GM10266 (cell line): ENCODE measurements around the gene VTI1B.
"Not testable (repeated sequence)": the region's sequence is repeated elsewhere in the genome, so short reads cannot be mapped to it uniquely, and the experiment has no call there.

Experiments used
- DNase-seq: peaks from one replicate; pipeline ENCODE4 v3.0.0; 2012; ENCODE audit errors: extremely low spot score
- TF ChIP-seq, protein P1 (sequence below): IDR thresholded peaks from 2 replicates; pipeline ENCODE4 v1.5.1; 2012; ENCODE audit warnings: mild to moderate bottlenecking, low read depth; ENCODE audit not compliant: control insufficient read depth, insufficient read depth; ENCODE audit errors: missing control alignments

Gene VTI1B

DNA sequence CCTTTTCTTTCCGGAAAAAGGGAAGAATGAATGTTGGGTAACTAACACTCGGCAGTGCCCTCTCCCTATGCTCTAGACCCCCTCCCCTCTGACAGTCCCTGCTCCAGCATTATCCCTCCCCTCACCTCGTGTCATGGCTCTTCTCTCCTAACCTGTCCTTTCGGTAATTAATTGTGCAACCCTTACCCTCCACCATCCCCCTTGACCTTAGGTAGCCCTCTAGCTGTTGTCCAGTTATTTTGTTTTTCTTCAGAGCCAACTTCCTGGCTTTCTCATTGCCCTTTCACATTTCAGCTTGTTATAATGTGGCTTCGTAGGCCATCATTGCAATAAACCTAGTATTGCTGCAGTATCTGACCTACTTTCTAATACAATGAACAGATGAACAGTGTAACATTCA is 43.5 kb downstream of the VTI1B start:
- TF ChIP-seq, protein P1, sequence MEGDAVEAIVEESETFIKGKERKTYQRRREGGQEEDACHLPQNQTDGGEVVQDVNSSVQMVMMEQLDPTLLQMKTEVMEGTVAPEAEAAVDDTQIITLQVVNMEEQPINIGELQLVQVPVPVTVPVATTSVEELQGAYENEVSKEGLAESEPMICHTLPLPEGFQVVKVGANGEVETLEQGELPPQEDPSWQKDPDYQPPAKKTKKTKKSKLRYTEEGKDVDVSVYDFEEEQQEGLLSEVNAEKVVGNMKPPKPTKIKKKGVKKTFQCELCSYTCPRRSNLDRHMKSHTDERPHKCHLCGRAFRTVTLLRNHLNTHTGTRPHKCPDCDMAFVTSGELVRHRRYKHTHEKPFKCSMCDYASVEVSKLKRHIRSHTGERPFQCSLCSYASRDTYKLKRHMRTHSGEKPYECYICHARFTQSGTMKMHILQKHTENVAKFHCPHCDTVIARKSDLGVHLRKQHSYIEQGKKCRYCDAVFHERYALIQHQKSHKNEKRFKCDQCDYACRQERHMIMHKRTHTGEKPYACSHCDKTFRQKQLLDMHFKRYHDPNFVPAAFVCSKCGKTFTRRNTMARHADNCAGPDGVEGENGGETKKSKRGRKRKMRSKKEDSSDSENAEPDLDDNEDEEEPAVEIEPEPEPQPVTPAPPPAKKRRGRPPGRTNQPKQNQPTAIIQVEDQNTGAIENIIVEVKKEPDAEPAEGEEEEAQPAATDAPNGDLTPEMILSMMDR = no peak
- no peak for DNase-seq

DNA sequence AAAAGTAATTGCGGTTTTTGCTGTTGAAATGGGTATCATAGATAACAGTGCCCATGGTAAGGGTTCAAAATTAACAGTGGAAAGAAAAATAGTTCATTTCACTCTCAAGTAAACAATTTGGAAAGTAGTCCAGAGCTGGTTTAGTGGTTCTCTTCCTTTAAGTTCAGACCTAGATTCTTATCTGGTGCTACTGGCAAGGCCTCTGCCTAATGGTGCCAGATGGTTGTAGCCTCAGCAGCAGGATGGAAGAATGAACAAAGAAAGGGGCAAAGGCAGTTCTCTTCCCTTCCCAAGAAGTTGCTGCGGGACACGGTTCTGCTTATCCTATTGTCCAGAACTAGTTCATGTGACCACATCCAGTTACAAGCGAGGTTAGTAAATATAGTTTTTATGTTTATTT is 44.2 kb downstream of the VTI1B start:
- no peak for DNase-seq
- TF ChIP-seq, protein P1 = no peak

DNA sequence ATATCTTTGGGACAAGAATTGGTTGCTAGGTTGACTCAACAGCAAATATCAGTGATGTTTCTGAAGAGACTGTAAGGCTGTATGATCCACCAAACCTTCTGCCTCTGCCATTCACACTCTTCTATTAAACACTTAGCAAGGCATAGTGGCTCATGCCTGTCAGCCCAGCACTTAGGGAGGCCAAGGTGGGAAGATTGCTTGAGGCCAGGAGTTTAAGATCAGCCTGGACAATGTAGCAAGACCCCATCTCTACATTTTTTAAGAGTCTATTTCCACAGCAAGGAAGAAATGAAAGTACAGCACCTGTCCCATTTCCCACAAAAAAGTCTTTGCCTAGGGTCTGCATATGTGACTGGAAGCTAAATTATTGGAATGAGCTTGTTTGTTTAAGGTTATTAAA is 46.9 kb downstream of the VTI1B start:
- DNase-seq = no peak
- TF ChIP-seq, protein P1 = no peak

DNA sequence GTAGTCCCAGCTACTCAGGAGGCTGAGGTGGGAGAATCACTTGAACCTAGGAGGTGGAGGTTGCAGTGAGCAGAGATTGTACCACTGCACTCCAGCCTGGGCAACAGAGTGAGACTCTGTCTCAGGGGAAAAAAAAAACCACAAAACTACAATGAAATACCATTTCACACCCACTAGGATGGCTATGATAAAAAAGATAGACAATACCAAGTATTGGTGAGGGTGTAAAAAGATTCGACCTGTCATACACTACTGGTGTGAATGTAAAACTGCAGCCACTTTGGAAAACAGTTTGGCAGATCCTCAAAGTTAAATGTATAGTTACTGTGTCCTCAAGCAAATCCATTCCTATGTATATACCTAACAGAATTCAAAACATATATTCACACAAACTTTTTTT is 48.3 kb downstream of the VTI1B start:
- not testable (repeated sequence) for DNase-seq

DNA sequence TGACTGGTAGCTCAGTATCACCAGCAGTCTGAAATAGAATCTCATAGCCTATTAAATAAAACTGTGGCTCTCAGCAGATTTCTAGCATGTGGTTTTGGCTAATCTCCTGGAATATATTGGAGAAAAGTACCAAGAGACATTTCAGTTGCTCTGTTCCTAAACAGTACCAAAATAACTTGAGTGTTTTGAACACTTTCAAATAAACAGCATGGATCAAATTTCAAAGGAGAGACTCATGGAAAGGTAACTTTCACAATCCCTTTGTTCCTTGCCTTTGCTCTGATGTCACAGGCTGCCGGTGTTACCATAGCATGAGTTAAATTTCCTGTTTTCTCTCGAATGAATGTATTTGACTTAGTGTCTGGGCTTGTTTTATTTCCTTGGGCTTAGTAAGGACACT is 51.3 kb downstream of the VTI1B start:
- TF ChIP-seq, protein P1 = no peak
- no peak for DNase-seq

DNA sequence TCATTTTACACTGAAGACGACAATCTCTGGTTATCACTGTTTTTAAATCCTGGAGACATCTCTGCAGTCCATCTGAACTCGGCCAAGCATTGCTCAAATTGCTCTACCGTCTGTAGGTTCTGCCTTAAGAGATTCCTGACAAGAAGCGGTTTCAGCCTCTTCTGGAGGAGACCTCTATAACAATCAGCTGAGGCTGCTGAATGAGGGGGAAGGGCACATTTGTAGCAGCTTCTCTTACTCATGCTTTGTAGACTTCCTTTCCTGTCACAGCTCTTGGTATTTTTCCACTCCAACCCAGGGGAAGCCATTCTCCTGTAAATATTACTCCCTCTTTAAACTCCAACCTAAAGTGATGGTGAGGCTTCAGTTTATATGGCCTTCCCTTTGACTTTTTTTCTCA is 51.8 kb downstream of the VTI1B start:
- no peak for DNase-seq
- TF ChIP-seq, protein P1 = no peak

DNA sequence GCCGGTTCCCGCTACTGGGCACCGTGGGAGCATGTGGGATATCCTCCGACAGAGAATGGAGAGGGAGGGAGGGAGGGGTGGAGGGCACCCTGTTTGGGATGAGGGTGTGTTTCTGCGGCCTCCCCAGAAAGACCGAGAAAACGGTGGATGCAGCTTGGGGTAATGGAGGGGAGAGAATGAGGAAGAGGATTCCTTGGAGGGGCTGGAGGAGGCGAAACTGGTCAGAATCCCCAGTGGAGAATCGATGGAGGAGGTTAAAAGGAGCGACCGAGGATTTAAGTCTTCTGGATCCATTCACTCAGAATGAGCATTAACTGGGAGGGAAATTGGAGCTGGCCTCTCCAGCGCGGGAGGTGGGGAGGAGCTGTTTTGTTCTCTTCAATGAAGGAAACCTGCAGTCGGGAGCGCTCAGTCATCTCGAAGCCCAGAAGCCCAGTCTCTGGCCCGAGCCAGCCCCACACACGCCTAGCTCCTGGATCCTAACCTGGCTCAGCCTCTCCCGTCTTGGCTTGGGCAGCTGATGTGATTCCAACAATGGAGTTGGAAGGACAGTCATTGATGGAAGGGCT is 54.1 kb downstream of the VTI1B start:
- DNase-seq = no peak

More for the DNA sequence above, 54.1 kb downstream of the VTI1B start:
- TF ChIP-seq, protein P1 = no peak
